NCI-H345 (cell line): ENCODE results near the gene TMEM252.

ENCODE experiments used
- DNase-seq: peaks from one replicate; lab custom pipeline; 2025; lab: John Stamatoyannopoulos, UW

Gene TMEM252

GRCh38 chr9:68498816-68499215, 41.9 kb downstream of the TMEM252 start:
- no peak for DNase-seq

GRCh38 chr9:68497629-68498028, 43.1 kb downstream of the TMEM252 start:
- no peak for DNase-seq

GRCh38 chr9:68496356-68496755, 44.3 kb downstream of the TMEM252 start:
- no peak for DNase-seq

- DNase-seq: no peak
These were observed 45.4 kb downstream of the TMEM252 start for GRCh38 chr9:68495247-68495646.

- DNase-seq: no peak
These were observed 46.6 kb downstream of the TMEM252 start for GRCh38 chr9:68493958-68494577.

GRCh38 chr9:68493541-68493940, 47.1 kb downstream of the TMEM252 start:
- DNase-seq: no peak

- no peak for DNase-seq
These were observed 47.9 kb downstream of the TMEM252 start for GRCh38 chr9:68492806-68493205.

GRCh38 chr9:68489646-68490045, 51.0 kb downstream of the TMEM252 start:
- no peak for DNase-seq

GRCh38 chr9:68488126-68488525, 52.6 kb downstream of the TMEM252 start:
- no peak for DNase-seq
